LHCN-M2 (cell line): ENCODE results near the gene DIRAS1. TPM values are rescaled to one million over a fixed set of nuclear protein-coding genes. Genes with fewer than 3 reads are reported as not detected.

ENCODE experiments used
- DNase-seq: peaks from one replicate; pipeline ENCODE4 v3.0.0-alpha.2; 2012; ENCODE audit warnings: low read depth
- polyA plus RNA-seq: library from polyadenylated mRNA; unstranded; fragments of >200 nt; gene quantifications from one replicate; pipeline ENCODE4 v1.2.1, GENCODE V29; 2012; ENCODE audit warnings: missing spikeins
- total RNA-seq: library from RNA; depleted of rRNA; stranded (reverse); fragments of >200 nt; gene quantifications from 2 replicates; pipeline ENCODE4 v1.2.3, GENCODE V29; 2014; rRNA removed

The DIRAS1 gene
- 2.5 and 3.1 TPM in 2 replicates for total RNA-seq
- 9.4 TPM for polyA plus RNA-seq

GRCh38 chr19:2720777-2721569 is at the start of gene DIRAS1:
TSS of gene DIRAS1 (minus strand) at chr19:2721372. CDS start at chr19:2717806, 3,566 bp downstream.
- no peak for DNase-seq

GRCh38 chr19:2770055-2771013 is 49.2 kb upstream of the DIRAS1 start:
- no peak for DNase-seq

- DNase-seq = no peak
Measured at GRCh38 chr19:2769218-2769617, 48.0 kb upstream of the DIRAS1 start.

GRCh38 chr19:2768365-2769132 is 47.4 kb upstream of the DIRAS1 start:
- no peak for DNase-seq

- no peak for DNase-seq
Measured at GRCh38 chr19:2767688-2768087, 46.5 kb upstream of the DIRAS1 start.

- no peak for DNase-seq
Measured at GRCh38 chr19:2766594-2767372, 45.6 kb upstream of the DIRAS1 start.

GRCh38 chr19:2765376-2765775 is 44.2 kb upstream of the DIRAS1 start:
- DNase-seq = no peak

GRCh38 chr19:2764945-2765344 is 43.8 kb upstream of the DIRAS1 start:
- no peak for DNase-seq

- DNase-seq = no peak
Measured at GRCh38 chr19:2763687-2764086, 42.5 kb upstream of the DIRAS1 start.

- DNase-seq = no peak
Measured at GRCh38 chr19:2762783-2763496, 41.8 kb upstream of the DIRAS1 start.

- DNase-seq = no peak
Measured at GRCh38 chr19:2761876-2762782, 41.0 kb upstream of the DIRAS1 start.

GRCh38 chr19:2761309-2761677 is 40.1 kb upstream of the DIRAS1 start:
- no peak for DNase-seq

GRCh38 chr19:2759965-2760364 is 38.8 kb upstream of the DIRAS1 start:
- no peak for DNase-seq

- no peak for DNase-seq
Measured at GRCh38 chr19:2759362-2759761, 38.2 kb upstream of the DIRAS1 start.

- no peak for DNase-seq
Measured at GRCh38 chr19:2758601-2759313, 37.6 kb upstream of the DIRAS1 start.

- DNase-seq = no peak
Measured at GRCh38 chr19:2756921-2757881, 36.0 kb upstream of the DIRAS1 start.

GRCh38 chr19:2756477-2756876 is 35.3 kb upstream of the DIRAS1 start:
- no peak for DNase-seq
